Stimulated activated CD4-positive, alpha-beta T cell treated with anti-CD3 and anti-CD28 coated beads, Interleukin-2, amount 100 ng/mL, for 24 hours (primary cell): ENCODE measurements around the gene RXRB.
"Not testable (repeated sequence)": the region's sequence is repeated elsewhere in the genome, so short reads cannot be mapped to it uniquely, and the experiment has no call there.

Experiments used
- DNase-seq, 2 donors: peaks; one replicate each; pipeline ENCODE4 v3.0.0-alpha.2; 2020

Gene RXRB

GRCh38 chr6:33200219-33201146 is at the start of gene RXRB, which contains the start of gene SLC39A7:
TSS of gene RXRB (minus strand) at chr6:33200665. CDS start at chr6:33200476, 189 bp downstream.
TSS of gene SLC39A7 (plus strand) at chr6:33200867. CDS start at chr6:33201246, 379 bp downstream.
- peak; percentile 99 for DNase-seq

GRCh38 chr6:33249732-33250630 is 49.5 kb upstream of the RXRB start:
- DNase-seq, result no peak

GRCh38 chr6:33248932-33249731 is 48.7 kb upstream of the RXRB start:
- DNase-seq, result peak; percentile 93 to 96

GRCh38 chr6:33248643-33248931 is 48.1 kb upstream of the RXRB start:
- DNase-seq, result peak in 1 of 2 donors; percentile 44

GRCh38 chr6:33247977-33248642 is 47.6 kb upstream of the RXRB start:
- DNase-seq, result peak; percentile 95

- DNase-seq, result no peak
Measured at GRCh38 chr6:33243476-33243875, 43.0 kb upstream of the RXRB start.

- DNase-seq, result no peak
Measured at GRCh38 chr6:33241968-33242367, 41.5 kb upstream of the RXRB start.

- DNase-seq, result no peak
Measured at GRCh38 chr6:33237741-33238140, 37.3 kb upstream of the RXRB start.

GRCh38 chr6:33236852-33237251 is 36.4 kb upstream of the RXRB start:
- DNase-seq, result no peak

GRCh38 chr6:33236328-33236727 is 35.9 kb upstream of the RXRB start:
- no peak for DNase-seq

- DNase-seq, result no peak
Measured at GRCh38 chr6:33235221-33235634, 34.8 kb upstream of the RXRB start.

- not testable (repeated sequence) for DNase-seq
Measured at GRCh38 chr6:33226503-33227120, 26.1 kb upstream of the RXRB start.

- no peak for DNase-seq
Measured at GRCh38 chr6:33217681-33218080, 17.2 kb upstream of the RXRB start.

GRCh38 chr6:33217246-33217645 is 16.8 kb upstream of the RXRB start:
- DNase-seq, result no peak

- no peak for DNase-seq
Measured at GRCh38 chr6:33216117-33216649, 15.7 kb upstream of the RXRB start.

GRCh38 chr6:33215271-33216116 is 15.0 kb upstream of the RXRB start:
- DNase-seq, result no peak

GRCh38 chr6:33213989-33214335 is 13.5 kb upstream of the RXRB start:
- DNase-seq, result no peak

- DNase-seq, result no peak
Measured at GRCh38 chr6:33213166-33213988, 12.9 kb upstream of the RXRB start.

GRCh38 chr6:33212857-33213165 is 12.3 kb upstream of the RXRB start:
- DNase-seq, result no peak
